ENCODE results near the gene DLGAP1.

DNA sequence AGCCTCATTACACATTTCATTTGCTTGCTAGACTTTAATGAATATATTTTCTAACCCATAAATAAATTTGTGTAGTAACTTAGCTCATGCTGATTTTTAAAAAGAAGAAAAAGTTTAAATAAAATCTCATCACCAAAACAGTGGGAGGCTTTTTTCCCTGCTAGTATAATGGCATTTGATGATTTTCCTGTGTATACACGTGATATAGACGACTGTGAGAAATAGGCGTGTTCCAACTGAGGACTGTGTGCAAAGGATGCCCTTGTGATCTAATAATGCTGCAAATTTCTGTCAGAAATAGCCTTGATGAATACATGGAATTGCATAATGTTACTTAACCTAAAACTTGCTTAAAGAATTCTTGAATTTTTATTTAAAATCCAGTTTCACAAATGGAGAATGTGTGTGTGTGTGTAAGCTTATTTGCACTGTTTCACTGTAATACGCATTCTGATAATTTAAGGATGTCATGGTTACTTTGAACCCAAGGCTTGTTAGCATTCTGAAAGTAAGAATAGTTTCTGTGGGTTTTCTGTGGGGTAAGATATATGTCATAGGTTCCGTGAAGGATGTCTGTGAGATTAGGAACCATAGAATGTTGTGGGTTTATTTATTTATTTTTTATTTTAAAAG is 178.0 kb downstream of the DLGAP1 start:
- TF ChIP-seq, protein P1, sequence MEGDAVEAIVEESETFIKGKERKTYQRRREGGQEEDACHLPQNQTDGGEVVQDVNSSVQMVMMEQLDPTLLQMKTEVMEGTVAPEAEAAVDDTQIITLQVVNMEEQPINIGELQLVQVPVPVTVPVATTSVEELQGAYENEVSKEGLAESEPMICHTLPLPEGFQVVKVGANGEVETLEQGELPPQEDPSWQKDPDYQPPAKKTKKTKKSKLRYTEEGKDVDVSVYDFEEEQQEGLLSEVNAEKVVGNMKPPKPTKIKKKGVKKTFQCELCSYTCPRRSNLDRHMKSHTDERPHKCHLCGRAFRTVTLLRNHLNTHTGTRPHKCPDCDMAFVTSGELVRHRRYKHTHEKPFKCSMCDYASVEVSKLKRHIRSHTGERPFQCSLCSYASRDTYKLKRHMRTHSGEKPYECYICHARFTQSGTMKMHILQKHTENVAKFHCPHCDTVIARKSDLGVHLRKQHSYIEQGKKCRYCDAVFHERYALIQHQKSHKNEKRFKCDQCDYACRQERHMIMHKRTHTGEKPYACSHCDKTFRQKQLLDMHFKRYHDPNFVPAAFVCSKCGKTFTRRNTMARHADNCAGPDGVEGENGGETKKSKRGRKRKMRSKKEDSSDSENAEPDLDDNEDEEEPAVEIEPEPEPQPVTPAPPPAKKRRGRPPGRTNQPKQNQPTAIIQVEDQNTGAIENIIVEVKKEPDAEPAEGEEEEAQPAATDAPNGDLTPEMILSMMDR (IDR thresholded peaks at IDR 0.05), result no peak
- no peak for TF ChIP-seq POLR2AphosphoS5 (IDR thresholded peaks at IDR 0.05; ENCODE audit: insufficient read depth in 1 of 2, low read depth in 1 of 2)
